HG02678 (cell line): Measurements from ENCODE around the gene PRPF31.
"Not testable (repeated sequence)": the region's sequence is repeated elsewhere in the genome, so short reads cannot be mapped to it uniquely, and the experiment has no call there.

Source experiments
- ATAC-seq: cut with Tn5 transposase; IDR thresholded peaks from one replicate; pipeline ENCODE4 v1.9.1; 2021; ENCODE audit warnings: mild to moderate bottlenecking, moderate library complexity; ENCODE audit not compliant: unreplicated experiment

Gene PRPF31, protein sequence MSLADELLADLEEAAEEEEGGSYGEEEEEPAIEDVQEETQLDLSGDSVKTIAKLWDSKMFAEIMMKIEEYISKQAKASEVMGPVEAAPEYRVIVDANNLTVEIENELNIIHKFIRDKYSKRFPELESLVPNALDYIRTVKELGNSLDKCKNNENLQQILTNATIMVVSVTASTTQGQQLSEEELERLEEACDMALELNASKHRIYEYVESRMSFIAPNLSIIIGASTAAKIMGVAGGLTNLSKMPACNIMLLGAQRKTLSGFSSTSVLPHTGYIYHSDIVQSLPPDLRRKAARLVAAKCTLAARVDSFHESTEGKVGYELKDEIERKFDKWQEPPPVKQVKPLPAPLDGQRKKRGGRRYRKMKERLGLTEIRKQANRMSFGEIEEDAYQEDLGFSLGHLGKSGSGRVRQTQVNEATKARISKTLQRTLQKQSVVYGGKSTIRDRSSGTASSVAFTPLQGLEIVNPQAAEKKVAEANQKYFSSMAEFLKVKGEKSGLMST

DNA sequence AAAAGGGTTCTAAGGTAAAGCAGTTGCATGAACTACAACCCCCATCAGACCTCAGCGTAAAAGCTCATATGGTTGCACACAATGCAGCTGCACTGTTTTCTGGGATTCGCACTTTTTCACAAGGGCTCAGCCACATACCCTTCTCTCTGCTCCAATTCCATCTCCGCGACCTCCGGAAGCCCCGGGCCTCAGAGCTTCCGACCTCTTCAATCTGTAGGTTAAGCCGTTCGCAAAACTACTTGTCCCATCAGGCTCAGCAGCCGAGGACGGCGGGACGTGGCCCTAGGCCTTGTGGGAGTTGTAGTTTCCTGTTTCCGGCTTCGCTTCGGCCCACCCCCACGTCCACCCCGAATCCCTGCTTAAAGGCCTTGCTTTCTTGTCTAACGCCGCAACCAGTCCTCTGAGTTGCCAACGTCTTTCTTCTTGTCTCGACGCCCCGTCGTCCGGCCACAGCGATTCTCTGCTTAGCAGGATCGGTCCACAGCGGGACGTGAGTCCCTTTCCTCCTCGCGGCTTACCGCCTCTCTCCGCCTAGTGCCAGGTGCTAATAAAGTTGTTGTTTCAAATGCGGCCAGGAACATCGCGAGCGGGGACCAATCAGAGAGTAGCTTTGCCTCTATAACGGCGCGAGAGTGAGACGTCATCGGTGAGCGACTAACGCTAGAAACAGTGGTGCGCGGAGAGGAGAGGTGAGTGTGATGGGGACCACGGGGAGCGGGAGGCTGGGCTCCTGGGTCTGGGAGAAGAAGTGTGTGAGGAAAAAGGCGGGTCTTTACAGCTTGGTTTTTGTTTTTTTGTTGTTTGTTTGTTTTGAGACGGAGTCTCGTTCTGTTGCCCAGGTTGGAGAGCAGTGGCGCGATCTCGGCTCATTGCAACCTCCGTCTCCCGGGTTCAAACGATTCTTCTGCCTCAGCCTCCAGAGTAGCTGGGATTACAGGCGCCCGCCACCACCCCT is at the start of gene PRPF31, which contains the start of gene TFPT:
TSS of gene PRPF31 (plus strand) at position 646 of the 955 bp plus-strand sequence. CDS start 2,525 bp downstream, outside the sequence.
TSS of gene TFPT (minus strand) at position 549 of the 955 bp plus-strand sequence. CDS start at position 161, 388 bp downstream.
- peak; percentile 85 for ATAC-seq

DNA sequence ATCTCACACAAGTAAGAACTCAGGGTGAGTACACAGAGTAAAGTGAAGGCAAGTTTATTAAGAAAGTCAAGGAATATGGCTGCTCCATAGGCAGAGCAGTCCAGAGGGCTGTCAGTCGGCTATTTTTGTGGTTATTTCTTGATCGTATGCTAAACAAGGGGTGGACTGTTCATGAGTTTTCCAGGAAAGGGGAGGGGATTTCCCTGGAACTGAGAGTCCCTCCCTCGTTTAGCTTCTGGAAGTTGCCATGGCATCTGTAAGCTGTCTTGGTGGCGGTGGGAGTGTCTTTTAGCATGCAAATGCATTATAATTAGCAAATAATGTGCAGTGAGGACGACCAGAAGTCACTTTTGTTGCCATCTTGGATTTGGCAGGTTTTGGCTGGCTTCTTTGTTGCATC is 46.1 kb upstream of the PRPF31 start:
- ATAC-seq: no peak

DNA sequence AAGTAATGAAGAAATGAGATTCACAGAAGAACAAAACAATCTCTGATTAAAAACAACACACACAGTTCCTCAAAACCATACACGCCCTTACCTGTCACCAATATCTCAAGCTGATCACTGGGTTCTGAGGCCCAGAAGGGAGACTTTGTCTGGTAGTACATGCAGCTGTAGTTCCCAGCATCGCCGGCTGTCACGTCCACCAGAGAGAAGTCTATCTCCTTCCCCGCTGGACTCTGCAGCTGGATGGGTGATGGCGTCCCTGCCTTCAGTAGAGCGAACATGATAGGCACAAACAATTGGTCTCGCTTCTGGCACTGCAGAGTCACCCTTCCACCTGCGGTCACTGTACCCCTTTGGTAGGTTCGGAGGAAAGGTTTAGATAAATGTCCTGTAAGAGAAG is 41.7 kb upstream of the PRPF31 start:
- ATAC-seq: no peak

DNA sequence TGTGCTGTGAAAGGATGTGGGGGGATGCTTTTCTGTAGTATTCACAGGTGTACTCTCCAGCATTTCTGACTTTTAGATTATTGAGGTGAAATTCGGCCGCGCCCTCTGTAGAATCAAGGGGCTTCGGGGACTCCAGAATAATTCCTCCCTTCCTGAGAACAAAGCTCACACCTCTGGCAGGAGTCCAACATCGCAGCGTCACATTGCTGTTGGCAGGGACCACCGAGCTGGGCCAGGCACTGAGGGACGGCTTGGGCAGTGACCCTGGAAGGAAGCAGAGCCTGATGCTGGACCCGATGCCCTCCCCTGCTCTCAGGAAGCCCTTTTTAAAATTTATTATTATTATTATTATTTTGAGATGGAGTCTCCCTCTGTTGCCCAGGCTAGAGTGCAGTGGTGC is 40.7 kb upstream of the PRPF31 start:
- no peak for ATAC-seq

DNA sequence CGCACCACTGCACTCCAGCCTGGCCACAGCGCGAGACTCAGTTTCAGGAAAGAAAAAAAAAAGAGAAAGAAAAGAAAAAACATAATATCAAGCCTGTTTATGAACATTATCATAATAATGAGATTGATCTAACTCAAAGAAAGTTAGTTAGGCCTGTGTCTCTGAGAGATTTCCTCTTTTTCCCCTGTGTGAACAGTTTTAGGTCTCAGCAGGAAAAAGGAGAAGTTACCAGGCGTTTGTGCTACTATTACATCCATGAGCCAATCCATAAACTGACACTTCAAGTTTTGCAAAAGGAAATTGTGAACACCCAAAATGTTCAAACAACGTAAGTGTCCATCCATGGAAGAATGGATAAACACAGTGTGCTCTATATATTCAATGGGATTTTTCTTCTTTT is 38.2 kb upstream of the PRPF31 start:
- ATAC-seq: no peak

DNA sequence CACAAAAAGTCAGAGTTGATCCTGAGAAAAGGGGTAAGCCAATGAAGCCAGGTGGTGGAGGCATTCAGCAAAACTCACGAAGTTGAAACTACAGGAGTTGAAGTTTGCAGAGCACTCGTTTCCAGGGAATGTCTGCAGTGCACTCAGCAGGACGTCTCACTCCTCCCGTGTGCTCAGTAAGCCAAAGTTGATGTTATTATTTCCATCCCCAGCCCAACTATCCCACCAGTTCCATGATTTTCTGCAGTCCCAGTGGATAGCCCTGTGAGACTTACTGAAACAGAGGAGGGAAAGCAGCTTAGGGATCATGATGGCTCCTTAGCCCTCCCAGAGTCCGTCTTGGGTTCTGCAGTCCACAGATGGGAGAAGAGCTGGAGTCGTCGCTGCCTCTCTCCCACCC is 34.5 kb upstream of the PRPF31 start, which contains the start of gene TARM1:
TSS of gene TARM1 (minus strand) at position 334 of the 400 bp plus-strand sequence. CDS start at position 309, 25 bp downstream.
- no peak for ATAC-seq

DNA sequence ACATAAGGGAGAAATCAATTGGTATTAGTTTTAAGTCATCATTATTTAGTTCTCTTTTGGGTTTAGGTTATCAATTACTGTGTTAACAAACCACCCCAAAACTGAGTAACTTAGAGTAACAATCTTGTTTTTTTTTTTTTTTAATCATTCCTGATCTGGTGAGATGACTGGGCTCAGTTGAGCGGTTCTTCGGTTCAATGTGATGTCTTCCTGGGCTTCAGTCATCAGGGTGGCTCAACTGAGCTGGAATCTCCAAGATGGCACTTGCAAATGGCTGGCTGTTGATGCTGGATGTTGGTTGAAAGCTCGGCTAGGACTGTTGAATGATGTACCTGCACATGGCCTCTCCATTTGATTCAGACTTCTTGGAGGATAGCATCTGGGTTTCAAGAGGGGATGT is 31.1 kb upstream of the PRPF31 start:
- ATAC-seq: no peak

DNA sequence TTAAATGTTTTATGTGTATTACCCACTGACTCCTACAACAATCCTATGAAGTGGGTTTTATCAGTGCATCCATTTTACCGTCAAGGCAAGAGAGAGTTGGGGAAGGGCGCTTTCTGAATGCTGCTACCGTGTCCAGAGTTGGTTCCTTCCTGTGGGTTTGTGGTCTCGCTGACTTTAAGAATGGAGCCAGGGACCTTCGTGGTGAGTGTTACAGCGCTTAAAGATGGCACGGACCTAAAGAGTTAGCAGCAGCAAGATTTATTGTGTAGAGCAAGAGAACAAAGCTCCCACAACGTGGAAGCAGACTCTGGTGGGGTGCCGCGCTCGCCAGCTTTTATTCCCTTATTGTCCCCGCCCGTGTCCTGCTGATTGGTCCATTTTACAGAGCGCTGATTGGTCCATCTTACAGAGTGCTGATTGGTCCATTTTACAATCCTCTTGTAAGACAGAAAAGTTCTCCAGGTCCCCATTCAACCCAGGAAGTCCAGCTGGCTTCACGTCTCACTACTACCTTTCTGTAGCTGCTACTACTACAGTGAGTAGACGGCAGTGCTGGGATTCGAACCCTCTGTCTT is 21.0 kb upstream of the PRPF31 start:
- no peak for ATAC-seq

DNA sequence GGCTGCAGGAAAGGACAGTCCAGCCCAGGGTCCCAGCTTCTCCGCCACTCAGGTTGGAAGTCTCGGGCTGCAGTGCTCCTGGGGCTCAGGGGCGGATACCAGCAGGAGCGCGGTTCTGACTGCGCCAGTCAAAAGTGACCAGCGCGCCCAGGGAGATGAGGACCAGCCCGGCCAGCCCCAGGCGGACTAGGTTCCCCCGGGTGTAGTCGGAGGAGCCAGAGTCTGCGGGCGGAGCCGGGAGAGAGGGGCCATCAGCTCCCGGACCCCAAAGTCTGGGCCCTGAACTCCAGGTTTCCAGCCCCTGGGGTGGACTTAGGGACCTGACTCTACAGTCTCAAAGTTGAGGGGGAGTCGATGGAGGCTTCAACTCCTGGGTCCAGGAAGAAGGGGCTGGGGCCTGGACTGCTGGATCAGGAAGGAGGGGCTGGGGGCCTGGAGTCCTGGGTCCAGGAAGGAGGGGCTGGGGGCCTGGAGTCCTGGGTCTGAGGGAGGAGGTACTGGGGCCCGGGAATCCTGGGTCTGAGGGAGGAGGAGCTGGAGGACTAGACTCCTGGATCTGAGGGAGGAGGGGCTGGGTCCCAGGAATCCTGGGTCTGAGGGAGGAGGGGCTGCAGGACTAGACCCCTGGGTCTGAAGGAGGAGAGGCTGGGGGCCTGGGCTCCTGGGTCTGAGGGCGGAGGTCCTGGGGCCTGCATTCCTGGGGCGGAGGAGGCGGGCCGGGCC is 20.3 kb upstream of the PRPF31 start:
- no peak for ATAC-seq

DNA sequence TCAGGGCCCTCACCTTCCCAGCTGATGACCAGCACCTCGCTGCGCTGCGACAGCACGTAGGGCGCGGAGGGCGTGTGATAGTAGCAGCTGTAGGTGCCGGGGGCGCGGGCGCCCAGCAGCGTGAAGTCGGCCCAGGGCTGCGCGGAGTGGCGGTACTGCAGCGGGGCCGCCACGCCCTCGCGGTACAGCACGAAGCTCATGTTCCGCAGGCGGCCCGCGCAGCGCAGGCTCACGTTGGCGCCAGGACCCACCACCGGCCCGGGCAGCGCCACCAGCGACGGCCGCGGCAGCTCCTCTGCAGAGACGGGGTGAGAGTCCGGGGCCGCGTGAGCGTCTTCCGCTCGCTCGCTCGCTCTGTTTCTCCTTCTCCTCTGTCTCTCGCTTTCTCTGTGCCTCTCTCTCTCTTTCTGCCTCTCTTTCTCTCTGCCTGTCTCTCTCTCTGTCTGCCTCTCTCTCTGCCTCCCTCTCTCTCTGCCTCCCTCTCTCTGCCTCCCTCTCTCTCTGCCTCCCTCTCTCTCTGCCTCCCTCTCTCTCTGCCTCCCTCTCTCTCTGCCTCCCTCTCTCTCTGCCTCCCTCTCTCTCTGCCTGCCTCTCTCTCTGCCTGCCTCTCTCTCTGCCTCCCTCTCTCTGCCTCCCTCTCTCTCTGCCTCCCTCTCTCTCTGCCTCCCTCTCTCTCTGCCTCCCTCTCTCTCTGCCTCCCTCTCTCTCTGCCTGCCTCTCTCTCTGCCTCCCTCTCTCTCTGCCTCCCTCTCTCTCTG is 19.5 kb upstream of the PRPF31 start:
- ATAC-seq: not testable (repeated sequence)

DNA sequence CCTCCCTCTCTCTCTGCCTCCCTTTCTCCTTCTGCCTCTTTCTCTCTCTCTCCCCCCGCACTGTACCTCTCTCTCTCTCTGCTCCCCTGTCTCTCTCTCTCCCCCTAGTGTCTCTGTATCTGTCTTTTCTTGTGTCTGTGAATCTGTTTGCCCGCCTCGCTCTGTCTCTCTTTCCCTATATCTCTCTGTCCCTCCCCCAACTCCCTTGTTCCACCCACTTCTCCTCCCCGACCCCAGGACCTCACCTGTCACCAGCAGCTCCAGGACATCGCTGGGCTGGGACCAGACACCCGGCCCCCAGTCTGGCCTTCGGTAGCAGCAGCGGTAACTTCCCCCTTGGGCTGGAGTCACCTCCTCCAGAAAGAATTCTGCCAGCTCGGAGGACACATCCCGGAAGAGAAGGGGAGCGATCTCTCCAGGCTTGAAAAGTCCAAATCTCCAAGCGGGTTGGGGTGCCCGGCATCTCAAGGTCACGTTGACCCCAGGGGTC is 18.9 kb upstream of the PRPF31 start:
- ATAC-seq: no peak

DNA sequence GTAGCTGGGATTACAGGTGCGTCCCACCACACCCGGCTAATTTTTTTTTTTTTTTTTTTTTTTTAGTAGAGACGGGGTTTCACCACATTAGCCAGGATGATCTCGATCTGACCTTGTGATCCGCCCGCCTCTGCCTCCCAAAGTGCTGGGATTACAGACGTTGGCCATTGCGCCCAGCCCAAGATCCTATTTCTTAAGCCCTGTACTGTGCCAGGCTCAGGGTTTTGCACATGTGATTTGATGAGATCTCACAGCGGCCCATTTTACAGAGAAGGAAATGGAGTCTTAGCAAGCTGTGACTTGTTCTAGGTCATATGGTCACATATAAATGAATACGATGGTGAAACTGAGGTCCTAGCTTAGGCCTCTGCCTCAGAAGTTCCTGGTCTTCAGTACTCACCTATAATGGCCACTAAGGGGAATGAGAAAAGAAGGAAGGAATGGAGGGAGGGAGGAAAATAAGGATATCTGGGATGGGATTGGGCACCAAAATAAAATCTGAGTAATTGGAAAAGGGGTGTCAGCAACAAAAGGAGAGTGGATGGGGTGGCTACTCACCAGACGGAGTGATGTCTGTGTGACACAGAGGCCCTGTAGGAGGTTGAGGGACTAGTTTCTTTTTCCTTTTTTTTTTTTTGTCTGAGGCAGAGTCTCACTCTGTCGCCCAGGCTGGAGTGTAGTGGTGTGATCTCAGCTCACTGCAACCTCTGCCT is 16.2 kb upstream of the PRPF31 start:
- ATAC-seq: no peak

DNA sequence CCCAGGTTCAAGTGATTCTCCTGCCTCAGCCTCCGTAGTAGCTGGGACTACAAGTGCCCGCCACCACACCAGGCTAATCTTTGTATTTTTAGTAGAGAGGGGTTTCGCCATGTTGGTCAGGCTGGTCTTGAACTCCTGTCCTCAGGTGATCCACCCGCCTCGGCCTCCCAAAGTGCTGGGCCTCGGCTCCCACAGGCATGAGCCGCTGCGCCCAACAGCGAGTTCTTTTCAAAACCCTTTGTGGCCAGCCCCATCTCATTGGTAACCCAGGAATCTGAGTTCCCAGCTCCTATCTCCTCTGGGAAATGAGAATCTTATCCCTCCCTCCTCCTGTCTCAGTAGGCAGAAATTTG is 15.7 kb upstream of the PRPF31 start:
- ATAC-seq: not testable (repeated sequence)

DNA sequence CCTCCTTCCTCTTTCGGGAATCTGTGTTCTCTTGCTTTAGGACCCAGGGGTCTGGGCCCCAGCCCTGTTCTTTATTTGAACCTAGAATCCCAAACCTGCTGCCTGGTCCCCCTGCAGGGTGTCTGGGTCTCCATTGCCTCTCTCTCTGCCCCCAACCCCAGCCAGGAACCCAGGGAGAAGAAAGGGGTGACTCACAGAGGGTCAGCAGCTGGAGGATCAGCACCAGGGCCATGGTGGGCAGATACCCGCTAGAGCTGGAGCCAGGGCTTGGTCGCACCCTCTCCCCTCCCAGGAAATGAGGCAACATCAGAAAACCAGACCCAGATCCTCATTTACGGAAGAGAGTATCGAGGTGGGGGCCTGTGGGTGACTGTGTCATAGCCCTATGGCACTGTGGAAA is 15.0 kb upstream of the PRPF31 start, which contains the start of gene OSCAR:
TSS of gene OSCAR (minus strand) at position 243 of the 400 bp plus-strand sequence. CDS start at position 232, 11 bp downstream.
- ATAC-seq: no peak

DNA sequence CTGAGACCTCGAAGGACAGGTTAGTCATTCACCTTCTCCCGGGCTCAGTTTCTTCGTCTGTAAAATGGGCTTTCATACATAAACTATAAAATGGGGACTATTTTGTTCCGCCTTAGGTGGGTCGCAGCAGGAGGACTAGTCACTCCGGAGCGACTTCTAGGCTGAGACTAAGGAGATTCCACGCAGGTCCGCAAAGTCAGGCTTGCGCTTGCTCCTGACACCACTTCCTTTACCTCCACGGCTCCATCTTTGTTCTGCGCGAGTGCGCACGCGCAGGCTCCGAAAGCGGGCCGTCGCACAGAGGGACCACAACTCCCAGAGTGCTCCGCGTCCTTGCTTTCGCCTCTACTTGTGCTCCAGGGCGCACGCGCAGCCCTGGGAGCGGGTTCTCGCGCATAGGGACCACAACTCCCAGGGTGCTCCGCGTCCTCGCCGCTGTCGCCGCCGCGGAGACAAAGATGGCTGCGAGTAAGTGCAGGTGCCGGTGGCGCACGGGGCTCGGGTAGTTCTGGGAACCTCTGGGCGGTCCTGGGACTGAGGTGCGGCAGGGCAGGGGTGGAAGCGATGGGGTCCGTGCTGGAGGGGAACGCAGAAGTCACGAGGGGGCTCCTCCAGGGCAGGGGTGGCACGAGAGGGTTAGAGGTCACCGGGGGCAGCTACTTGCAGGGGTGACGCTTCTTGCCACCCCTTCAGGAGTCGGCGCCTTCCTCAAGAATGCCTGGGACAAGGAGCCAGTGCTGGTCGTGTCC is 13.0 kb upstream of the PRPF31 start, which contains the start of gene NDUFA3:
TSS of gene NDUFA3 (plus strand) at position 435 of the 749 bp plus-strand sequence. CDS start at position 459, 24 bp downstream.
- peak; percentile 96 for ATAC-seq

DNA sequence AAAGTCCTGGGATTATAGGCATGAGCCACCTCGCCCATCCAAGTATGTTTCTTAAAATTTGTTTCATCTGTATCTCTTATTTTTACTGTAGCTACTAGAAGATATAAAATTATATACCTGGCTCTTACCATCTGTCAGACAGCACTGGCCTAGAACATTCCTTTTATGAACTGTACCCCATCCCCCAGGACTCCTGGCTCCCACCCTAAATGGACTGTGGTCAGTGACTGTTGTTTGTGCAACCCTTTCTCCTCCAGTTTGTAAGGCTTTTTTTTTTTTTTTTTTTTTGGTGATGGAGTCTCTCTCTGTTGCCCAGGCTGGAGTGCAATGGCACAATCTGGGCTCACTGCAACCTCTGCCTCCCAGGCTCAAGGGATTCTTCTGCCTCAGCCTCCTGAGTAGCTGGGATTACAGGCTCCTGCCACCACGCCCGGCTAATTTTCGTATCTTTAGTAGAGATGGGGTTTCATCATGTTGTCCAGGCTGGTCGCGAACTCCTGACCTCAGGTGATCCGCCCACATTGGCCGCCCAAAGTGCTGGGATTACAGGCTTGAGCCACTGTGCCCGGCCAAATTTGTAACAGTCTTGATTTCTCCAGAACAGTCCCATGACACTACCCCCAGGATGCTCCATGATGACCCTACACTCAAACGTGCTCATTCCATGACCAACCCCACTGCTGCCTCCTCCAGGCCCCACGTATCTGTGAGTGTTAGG is 10.4 kb upstream of the PRPF31 start:
- ATAC-seq: no peak

DNA sequence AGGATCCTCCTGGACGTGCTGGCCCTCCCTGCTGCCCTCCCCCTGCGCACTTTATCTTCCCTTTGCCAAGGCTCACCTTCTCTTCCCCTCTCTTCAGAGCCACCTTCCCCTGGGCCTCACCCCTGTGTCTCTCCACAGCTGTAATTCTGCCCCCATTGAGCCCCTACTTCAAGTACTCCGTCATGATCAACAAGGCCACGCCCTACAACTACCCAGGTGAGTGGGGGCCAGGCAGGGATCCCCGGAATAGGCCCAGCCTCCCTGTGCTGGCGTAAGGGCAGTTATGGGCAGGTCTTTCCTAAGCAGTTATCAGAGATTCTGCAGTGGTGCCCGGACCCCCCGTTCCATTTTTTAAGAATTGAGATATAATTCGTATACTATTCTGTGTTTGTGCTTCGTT is 9.8 kb upstream of the PRPF31 start:
- ATAC-seq: no peak
